Activated T-helper 1 cell treated with Interleukin-2 at 50 U/mL for 16 hours (primary cell): ENCODE data around the gene GPR87.

Experiments used
- DNase-seq: peaks from one replicate; pipeline ENCODE4 v3.0.0-alpha.2; 2020; ENCODE audit warnings: low read depth

The GPR87 gene

DNA sequence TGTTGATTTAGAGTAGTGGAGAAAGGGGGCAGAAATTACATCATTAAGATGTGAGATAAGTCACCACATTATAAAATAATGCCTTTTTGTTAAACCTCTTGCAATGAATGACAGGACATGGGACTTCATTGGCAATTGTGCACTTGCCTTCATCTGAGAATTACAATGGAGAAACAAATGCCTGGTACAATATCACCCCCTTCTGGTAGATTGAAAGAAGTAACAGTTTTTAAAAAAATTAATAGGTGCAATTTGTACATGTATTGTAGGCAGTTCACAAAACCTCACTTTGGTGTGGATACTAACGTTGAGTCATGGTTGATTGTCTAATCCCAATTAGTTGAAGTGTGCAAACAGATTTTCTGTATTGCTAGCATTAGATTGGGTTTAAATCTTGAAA is 33.7 kb downstream of the GPR87 start:
- no peak for DNase-seq

DNA sequence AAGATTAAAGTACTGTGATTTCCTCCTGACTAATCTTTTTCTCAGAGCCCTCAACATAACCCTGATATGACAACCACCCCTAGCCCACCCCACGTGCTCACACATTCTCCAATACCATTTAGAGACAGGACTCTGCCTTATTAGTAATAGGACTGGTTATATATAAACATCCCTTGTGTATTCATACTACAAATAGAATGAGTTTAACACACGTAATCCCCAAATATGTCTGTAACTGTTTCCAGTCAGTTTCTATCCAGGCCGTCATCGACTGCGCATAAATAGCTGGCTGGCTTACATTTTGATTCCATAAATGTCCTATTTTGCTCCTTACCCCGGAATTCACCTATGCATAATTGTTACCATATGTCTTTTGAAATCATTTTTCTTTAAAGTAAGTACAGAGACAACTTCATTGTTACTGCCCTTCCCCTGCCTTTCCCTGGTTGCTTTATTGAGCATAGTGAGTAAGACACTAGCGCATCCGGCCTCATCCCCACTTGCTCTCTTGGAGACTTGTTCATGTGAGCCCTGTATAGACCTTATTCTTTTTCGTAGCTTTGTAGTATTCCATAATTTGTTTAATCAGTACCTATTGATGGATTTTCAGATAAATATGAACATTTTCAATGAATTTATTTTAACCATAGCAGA is 34.8 kb downstream of the GPR87 start:
- DNase-seq, result no peak

DNA sequence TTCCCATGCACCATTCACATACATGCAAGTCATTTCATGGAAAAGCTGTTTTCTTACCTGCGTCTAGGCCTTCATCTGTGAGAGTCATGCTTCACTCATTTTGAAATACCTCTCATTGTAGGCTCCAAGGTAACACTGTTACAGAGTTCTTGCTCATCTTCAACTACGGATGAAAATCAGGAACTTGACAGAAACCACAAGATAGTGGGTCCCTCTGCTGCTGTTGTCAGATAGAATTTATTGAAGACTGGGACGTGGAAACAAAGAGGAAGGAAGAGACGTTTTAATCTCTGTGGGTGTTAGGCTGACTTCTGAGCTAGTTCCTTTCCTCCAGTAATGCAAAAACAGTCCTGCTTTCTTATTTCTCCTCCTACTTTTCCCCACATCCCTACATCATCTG is 38.4 kb downstream of the GPR87 start, which contains the start of gene P2RY14:
Gene P2RY14 (minus strand): TSS at position 313 of the 400 bp plus-strand sequence. CDS start 64,226 bp downstream, outside the sequence.
- no peak for DNase-seq

DNA sequence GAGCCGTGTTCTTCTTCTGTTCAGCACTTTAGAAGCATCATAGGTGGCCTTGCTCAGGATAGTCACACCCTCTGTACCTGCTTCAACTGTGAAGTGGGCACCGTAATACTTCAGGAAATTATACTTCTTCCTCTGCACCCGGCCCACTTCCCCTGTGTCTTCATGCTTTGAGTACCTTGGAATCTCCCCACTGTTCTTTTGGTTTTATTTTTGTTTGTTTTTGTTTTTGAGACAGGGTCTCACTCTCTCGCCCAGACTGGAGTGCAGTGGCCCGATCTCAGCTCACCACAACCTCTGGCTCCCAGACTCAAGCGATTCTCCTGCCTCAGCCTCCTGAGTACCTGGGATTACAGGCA is 40.0 kb downstream of the GPR87 start:
- no peak for DNase-seq

DNA sequence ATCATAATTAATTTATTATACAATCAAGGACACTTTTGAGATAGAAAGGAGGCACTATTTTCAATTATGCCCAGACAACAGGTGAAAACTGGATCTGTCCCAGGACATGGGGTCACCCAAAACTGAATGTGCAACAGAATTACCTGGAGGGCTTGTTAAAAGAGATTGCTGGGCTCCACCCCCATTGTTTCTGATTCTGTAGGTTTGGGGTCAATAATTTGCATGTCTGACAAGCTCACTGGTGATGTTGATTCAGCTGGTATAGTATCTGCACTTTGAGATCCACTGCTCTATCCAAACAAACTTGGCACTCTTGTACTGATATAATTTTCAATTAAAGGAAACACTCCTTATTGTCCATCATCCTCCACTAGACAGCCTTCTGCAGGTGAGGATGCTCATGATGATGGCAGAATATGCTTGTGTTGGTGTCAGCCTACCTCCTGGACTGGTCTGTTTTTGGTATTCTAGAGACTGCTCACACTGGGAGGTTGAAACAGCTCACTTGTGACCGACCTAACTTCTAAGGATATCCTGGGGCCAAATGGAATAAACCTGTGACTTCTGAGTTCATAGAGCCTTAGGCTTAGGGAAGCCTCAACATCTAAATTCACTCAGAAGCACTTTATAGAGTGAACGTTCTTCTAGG is 40.5 kb downstream of the GPR87 start:
- no peak for DNase-seq

DNA sequence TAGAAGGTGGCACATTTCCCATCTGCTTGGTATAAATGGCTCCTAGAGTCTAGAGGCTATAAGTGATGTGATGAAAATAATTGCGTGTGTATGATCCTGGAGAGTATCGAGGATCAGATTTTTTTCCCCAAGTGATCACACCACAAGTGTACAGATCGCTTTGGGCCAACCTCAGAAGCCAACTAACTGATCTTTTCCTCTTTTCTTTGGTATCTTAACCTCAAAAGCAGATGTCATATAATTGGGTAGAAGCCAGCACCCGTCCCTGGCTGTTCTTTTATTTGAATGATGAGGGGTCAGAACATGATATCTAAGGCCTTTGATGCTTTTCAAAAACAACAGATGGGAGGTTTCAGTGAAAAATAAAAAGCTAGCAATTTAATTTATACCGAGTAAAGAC is 41.5 kb downstream of the GPR87 start:
- no peak for DNase-seq

DNA sequence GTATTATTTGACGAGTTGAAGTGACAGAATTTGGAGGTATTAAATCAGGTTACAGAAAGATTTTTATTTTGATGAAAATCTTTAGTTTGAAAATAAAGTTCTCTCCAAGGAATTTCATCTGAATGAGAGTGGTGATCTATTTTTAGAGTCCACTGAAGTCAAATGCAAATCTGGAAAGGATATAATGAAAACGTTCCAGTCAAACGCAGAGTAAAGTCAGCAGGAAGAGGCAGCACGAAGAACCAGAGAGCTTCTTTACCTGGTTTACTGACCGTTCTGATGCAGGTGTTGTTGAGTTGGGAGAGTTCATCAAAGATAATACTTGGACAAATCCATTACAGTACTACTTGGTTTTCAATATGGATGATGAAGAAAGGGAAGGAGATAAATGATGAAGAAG is 47.0 kb downstream of the GPR87 start:
- no peak for DNase-seq

DNA sequence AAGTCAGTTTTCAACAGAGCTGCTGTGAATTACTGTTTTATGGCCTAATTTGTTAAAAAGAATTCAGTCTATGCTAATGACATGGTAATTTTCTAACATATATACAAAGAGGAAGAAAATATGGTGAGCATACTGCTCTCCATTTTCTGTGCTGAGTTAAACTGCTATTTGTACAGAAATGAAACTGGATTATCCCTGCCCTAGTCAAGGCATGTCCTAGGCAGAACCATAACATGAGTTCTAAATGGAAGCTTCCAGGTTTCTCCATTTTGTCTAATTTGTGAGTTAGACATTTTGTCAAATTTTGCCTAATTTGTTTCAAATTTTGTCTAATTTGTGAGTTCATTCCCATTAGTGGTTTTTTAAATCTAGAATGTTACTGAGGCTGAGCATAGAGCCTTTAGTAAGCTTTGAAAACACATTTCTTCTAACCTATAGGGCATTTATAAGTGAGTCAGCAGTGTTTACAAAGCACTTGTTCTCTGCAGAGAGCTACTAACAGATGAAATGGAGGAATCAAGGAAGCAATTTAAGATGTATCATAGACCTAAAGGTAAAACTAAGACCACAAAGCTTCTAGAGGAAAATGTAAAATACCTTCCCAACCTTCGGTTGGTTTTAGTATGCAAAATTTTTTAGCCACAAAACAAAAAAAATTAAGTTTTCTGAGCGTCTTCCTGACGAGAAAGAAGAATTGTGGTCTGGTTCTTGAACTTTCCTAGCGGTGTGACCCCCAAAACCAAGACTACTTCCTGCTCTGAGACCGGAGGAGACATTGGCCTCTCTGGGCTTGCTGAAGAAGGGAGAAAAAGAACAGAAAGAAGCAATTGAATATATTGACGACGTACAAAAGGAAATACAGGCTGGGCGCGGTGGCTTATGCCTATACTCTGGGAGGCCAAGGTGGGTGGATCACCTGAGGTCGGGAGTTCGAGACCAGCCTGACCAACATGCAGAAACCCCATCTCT is 48.1 kb downstream of the GPR87 start:
- no peak for DNase-seq

DNA sequence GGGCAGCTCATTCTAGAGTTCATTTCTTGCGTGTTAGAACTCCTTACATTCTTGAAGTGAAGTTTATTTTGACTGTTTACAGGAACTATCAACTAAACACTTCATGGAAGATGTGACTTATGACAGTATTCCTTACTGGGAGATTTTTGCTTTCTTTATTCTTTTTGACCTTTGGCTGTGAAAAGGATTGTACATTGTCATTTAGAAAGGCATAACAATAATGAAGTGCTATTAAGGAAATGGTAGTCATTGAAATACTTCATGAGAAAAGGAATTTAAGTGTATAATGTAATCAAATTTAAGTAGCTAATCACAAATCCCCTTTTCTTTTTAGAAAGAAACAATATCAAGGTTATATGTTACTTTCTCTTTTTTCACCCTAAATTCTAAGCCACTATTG is 49.6 kb downstream of the GPR87 start:
- no peak for DNase-seq

DNA sequence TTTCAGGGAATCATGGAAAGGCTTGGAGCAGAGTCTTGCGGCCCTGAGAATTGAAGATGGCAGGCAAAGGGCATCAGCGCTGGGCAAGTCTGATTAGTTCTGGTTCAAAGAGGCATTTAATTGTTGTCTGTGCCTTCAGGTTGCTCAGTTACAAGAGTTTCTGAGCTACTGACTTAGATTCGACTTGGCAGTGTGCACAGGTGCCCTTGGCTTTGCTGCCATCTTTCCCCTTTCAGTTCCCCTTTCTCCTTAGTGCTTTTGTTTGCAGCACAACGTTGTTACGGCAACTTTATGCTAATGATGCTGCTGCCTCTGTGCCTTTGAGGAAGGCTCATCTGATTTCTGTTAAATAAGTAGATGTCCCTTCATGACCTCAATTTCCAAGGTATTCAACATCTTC is 50.8 kb downstream of the GPR87 start:
- DNase-seq, result no peak

DNA sequence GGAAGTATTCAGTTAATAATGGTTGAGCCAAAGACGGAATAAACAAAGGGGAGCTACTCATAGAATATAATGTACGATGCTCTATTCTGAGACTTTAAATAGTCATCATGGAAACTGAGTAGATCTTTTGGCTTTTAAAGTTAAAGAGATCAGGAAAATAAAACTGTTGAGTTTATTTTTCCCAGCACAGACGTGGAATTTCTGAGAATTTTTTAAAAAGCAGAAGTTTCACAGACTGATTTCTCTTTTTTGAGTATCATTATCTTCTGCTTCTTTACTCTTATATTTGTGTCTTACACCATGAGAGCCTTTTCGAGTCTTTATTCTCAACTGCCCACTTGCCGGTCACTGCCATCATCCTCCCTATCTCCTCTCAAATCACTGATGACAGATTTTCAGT is 51.5 kb downstream of the GPR87 start:
- DNase-seq, result no peak

DNA sequence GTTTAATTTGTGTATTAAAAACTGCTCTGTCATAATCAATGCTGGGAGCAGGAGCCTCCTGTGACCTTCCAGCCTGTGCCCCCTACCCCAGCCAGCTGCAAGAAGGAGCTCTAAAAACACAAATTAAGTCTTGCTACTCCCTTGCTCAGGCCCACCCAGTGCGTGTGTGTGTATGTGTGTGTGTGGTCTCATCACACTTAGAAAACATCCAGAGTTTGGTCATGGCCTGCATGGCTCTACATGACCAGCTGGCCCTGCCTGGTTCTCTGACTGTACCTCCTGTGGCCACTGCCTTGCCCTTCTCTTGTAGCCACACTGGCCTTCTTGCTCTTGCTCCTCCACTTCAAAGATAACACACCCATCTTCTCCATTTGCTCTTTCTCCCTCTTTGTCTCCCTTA is 52.0 kb downstream of the GPR87 start:
- no peak for DNase-seq

DNA sequence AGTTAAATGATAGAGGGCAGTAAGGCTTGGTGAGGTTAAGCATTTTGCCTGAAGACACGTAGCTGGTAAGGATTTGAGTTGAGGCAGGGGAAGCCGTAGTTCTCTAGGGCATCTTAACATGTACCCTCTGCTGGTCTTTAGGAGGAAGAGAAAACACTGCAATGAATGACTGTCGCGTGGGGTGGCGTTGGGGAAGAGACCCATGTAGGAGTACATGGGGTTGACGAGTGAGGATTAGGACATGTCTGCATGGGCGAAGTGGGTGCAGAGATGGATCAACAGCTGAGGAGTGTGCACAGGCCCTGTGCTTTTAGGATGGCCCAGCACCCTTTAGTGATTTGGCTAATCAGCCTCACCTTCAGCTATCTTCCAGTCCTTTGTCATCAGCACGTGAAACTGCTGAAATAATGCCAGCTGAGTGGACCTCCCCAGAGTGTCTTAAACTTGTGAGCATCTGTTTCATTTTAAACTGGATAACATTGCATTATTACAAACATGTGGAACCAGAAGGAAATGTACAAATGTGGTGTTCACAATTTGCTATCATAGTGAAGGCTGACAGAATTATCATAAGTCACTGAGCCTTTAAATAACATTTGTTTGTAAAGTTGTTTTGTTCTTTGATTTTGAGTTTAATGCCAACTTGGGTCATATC is 53.6 kb downstream of the GPR87 start:
- DNase-seq, result no peak

DNA sequence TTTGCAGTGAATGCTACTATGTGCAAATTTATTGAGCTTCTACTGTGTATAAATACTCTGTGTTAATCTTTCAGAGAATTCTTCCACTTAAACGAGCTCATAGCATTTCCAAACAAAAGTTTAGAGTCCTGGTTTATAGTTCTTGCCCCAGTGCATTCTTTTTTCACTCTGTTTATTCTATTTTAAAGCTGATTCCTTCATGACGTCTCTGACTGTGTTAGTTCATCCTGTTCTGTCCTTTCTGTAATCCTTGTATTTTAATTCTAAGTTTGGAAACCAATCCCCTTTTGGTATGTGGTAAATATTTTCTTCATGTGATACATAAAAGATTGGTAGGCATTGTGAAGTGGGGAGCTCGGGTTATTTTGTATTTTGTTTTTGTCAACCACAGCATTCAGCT is 57.0 kb downstream of the GPR87 start:
- no peak for DNase-seq

DNA sequence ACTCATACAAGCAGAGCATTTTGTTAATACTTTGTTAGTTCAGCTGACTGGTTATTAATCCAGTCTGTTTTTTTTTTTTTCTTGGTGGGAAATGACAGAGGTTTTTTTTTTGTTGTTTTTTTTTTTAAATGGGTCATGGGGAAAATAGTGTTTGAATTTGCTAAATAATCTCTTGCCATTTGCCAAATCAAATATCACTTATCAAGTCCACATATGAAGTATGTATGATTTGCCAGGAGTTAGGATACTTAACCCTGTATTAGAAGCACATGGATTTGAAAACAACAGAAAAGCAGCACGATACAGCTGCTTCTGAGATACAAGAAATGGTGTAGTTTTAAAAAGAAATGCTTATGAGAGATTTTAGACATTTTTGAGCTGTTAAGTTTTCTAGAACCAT is 59.9 kb downstream of the GPR87 start:
- DNase-seq, result no peak

DNA sequence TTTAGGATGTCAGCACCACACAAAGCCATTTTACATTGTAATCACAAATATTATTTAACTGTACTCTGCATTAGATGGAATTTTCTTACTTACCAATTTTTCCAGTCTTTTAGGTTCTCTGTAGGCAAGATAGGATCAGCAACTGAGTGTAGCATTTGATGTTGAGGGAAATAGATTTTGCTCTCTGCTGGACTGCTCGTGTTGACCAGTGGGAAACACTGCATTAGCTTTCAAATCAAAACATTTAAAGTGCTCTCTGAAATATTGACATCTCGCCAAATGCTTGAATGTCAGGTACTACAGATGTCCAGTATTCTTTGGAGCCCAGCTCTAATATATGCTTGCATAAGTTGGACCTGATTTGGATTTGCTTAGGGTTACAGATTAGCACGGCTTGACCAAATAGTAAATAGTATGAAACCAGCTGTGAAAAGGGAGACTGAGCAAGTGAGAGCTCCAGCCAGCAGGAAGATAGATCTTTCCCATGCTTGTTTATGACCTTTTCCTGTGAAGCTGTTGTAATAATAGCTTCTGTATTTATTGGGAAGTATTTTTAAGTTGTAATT is 67.8 kb downstream of the GPR87 start:
- DNase-seq, result no peak
